IMR-90 (cell line): ENCODE measurements around the gene C1orf105. TPM values are rescaled to one million over a fixed set of nuclear protein-coding genes. Genes with fewer than 3 reads are reported as not detected.

Experiments
- ATAC-seq: fragments of 200-7000 bp; cut with Tn5 transposase; 2 replicates; pipeline ENCODE4 v1.9.1; 2020; ENCODE audit warnings: low read depth, mild to moderate bottlenecking, moderate library complexity
- BruUV-seq: library from RNA; stranded (reverse); fragments of 400-500 nt; replicated peaks from 2 replicates; lab custom pipeline; 2021; lab: Mats Ljungman, UMichigan
- CTCF ChIA-PET: fragments of 300-600 bp; formaldehyde crosslinking; extraction: SDS; loops from one replicate; lab custom pipeline; 2021; ENCODE audit warnings: antibody characterized with exemption; lab: Yijun Ruan, JAX
- POLR2A ChIA-PET: fragments of 300-600 bp; sonication (Branson Sonifier 250); formaldehyde crosslinking; loops from one replicate; lab custom pipeline; 2022; ENCODE audit warnings: antibody characterized with exemption; ENCODE audit not compliant: unreplicated experiment; lab: Charles Lee
- DNase-seq: peaks from one replicate; pipeline ENCODE4 v3.0.0; 2013
- H2AFZ ChIP-seq: replicated peaks from 2 replicates; pipeline ENCODE3; 2013; ENCODE audit warnings: low read length, mild to moderate bottlenecking; ENCODE audit not compliant: poor library complexity
- H2AK5ac ChIP-seq: 2 replicates; pipeline ENCODE4 v1.6.1; 2013; ENCODE audit warnings: low read depth, low read length, inconsistent platforms
- H2AK9ac ChIP-seq: replicated peaks from 2 replicates; pipeline ENCODE3; 2013; ENCODE audit warnings: mild to moderate bottlenecking, low read depth, low read length, moderate library complexity; ENCODE audit not compliant: poor library complexity
- H2BK120ac ChIP-seq: 2 replicates; pipeline ENCODE4 v1.6.1; 2013; ENCODE audit warnings: low read depth, low read length, inconsistent platforms
- H2BK15ac ChIP-seq: 3 replicates; pipeline ENCODE4 v1.6.1; 2013; ENCODE audit warnings: low read depth, low read length, inconsistent platforms
- H2BK20ac ChIP-seq: 2 replicates; pipeline ENCODE4 v1.6.1; 2013; ENCODE audit warnings: low read depth, mild to moderate bottlenecking, inconsistent platforms, low read length, moderate library complexity
- H2BK5ac ChIP-seq: 2 replicates; pipeline ENCODE4 v1.6.1; 2013; ENCODE audit warnings: mild to moderate bottlenecking, low read depth, low read length, inconsistent platforms; ENCODE audit not compliant: poor library complexity, severe bottlenecking
- H3K14ac ChIP-seq: replicated peaks from 2 replicates; pipeline ENCODE4 v1.6.1; 2013; ENCODE audit warnings: low read depth, low read length, inconsistent platforms
- H3K18ac ChIP-seq: 2 replicates; pipeline ENCODE4 v1.6.1; 2013; ENCODE audit warnings: low read depth, low read length, control low read depth
- H3K23ac ChIP-seq: 2 replicates; pipeline ENCODE4 v1.6.1; 2013; ENCODE audit warnings: low read depth, low read length, inconsistent platforms
- H3K27ac ChIP-seq: 2 replicates; pipeline ENCODE4 v1.5.1; 2013; ENCODE audit warnings: mild to moderate bottlenecking, control low read depth, low read length; ENCODE audit not compliant: insufficient read depth
- H3K27me3 ChIP-seq: 2 replicates; pipeline ENCODE4 v1.6.1; 2013; ENCODE audit warnings: low read length; ENCODE audit not compliant: control insufficient read depth, insufficient read depth
- H3K36me3 ChIP-seq: 2 replicates; pipeline ENCODE4 v1.6.1; 2013; ENCODE audit warnings: low read length, mixed read lengths; ENCODE audit not compliant: control insufficient read depth, insufficient read depth
- H3K4ac ChIP-seq: 2 replicates; pipeline ENCODE4 v1.6.1; 2013; ENCODE audit warnings: low read depth, low read length, inconsistent platforms
- H3K4me1 ChIP-seq: 2 replicates; pipeline ENCODE4 v1.6.1; 2013; ENCODE audit warnings: low read length, mixed read lengths; ENCODE audit not compliant: control insufficient read depth, insufficient read depth
- H3K4me2 ChIP-seq: 2 replicates; pipeline ENCODE4 v1.6.1; 2013; ENCODE audit warnings: low read depth, mild to moderate bottlenecking, control low read depth, low read length, moderate library complexity
- H3K4me3 ChIP-seq: 2 replicates; pipeline ENCODE4 v1.5.1; 2013; ENCODE audit warnings: low read depth, mild to moderate bottlenecking, control low read depth, low read length, moderate library complexity; ENCODE audit not compliant: insufficient read depth
- H3K56ac ChIP-seq: 2 replicates; pipeline ENCODE4 v1.6.1; 2013; ENCODE audit warnings: low read length, inconsistent platforms; ENCODE audit not compliant: insufficient read depth; ENCODE audit errors: extremely low read depth
- H3K79me1 ChIP-seq, 2 experiments: 2 replicates each; pipeline ENCODE4 v1.6.1; 2013; ENCODE audit warnings: low read length in 2 of 2, inconsistent platforms in 1 of 2, low read depth in 1 of 2
- H3K9ac ChIP-seq: 2 replicates; pipeline ENCODE4 v1.6.1; 2013; ENCODE audit warnings: low read depth, low read length, control low read depth
- H3K9me1 ChIP-seq: 2 replicates; pipeline ENCODE4 v1.6.1; 2013; ENCODE audit warnings: low read length, inconsistent platforms; ENCODE audit not compliant: insufficient read depth
- H3K9me3 ChIP-seq: 2 replicates; pipeline ENCODE4 v1.6.1; 2013; ENCODE audit warnings: low read length; ENCODE audit not compliant: control insufficient read depth, insufficient read depth
- H4K20me1 ChIP-seq: 2 replicates; pipeline ENCODE4 v1.6.1; 2013; ENCODE audit warnings: low read length, inconsistent platforms; ENCODE audit not compliant: insufficient read depth
- H4K5ac ChIP-seq: 2 replicates; pipeline ENCODE4 v1.6.1; 2013; ENCODE audit warnings: mild to moderate bottlenecking, low read depth, low read length, control low read depth
- H4K8ac ChIP-seq, 2 experiments: 2 replicates each; pipeline ENCODE4 v1.6.1; 2013; ENCODE audit warnings: low read depth in 2 of 2, low read length in 2 of 2, control low read depth in 1 of 2, inconsistent platforms in 1 of 2
- H4K91ac ChIP-seq: 2 replicates; pipeline ENCODE4 v1.6.1; 2013; ENCODE audit warnings: low read depth, low read length, inconsistent platforms; ENCODE audit not compliant: insufficient read depth
- BHLHE40 ChIP-seq: fragments of 150-350 bp; IDR thresholded peaks from 2 replicates; pipeline ENCODE4 v1.6.1; 2016; ENCODE audit warnings: mild to moderate bottlenecking, low read depth, low read length
- FOS ChIP-seq: fragments of 150-350 bp; IDR thresholded peaks from 2 replicates; pipeline ENCODE4 v1.6.1; 2016; ENCODE audit warnings: low read depth, low read length
- MAZ ChIP-seq: IDR thresholded peaks from 2 replicates; pipeline ENCODE4 v1.6.1; 2012; ENCODE audit warnings: low read depth, mild to moderate bottlenecking, low read length, improper control_type of control experiment, moderate library complexity, borderline replicate concordance
- NFE2L2 ChIP-seq: fragments of 150-350 bp; IDR thresholded peaks from 2 replicates; pipeline ENCODE4 v1.6.1; 2016; ENCODE audit warnings: low read depth, mild to moderate bottlenecking, low read length
- RAD21 ChIP-seq: IDR thresholded peaks from 2 replicates; pipeline ENCODE4 v1.6.1; 2012; ENCODE audit warnings: low read length, improper control_type of control experiment
- RCOR1 ChIP-seq: IDR thresholded peaks from 2 replicates; pipeline ENCODE4 v1.6.1; 2012; ENCODE audit warnings: mild to moderate bottlenecking, low read length, improper control_type of control experiment; ENCODE audit not compliant: insufficient replicate concordance
- RFX5 ChIP-seq: IDR thresholded peaks from 2 replicates; pipeline ENCODE4 v1.8.0; 2012; ENCODE audit warnings: low read depth, mild to moderate bottlenecking, low read length, moderate library complexity
- SMC3 ChIP-seq: fragments of 150-350 bp; IDR thresholded peaks from 2 replicates; pipeline ENCODE4 v1.6.1; 2016; ENCODE audit warnings: low read depth, mild to moderate bottlenecking, antibody characterized with exemption, low read length, moderate library complexity
- WGBS, 2 experiments: methylation state at CpG; one replicate each; pipeline versions ENCODE4 v1.1.5 to v1.1.7; 2013; ENCODE audit warnings: missing lambda C conversion rate in 2 of 2; ENCODE audit not compliant: insufficient read length in 1 of 2; ENCODE audit errors: extremely low coverage in 2 of 2; 5-methylcytosine and 5-hydroxymethylcytosine counted together
- dilution Hi-C: fragments of 300-500 bp; cut with HindIII; formaldehyde crosslinking; loops from one replicate; pipeline ENCODE4 v1.14.3; 2018; ENCODE audit warnings: low sequenced_read_pairs; ENCODE audit not compliant: unreplicated experiment
- in situ Hi-C: fragments of 300-500 bp; cut with MboI; formaldehyde crosslinking; loops from 3 replicates; pipeline ENCODE4 v1.14.3; 2019; ENCODE audit warnings: low sequenced_read_pairs, inconsistent platforms, mixed read lengths
- intact Hi-C: fragments of 100-400 bp; cut with micrococcal nuclease; formaldehyde crosslinking; loops from 2 replicates; pipeline ENCODE4 v1.10.0; 2022
- polyA plus RNA-seq, 3 experiments: library from polyadenylated mRNA; depleted of rRNA; stranded (reverse); fragments of >200 nt; gene quantifications; 2 replicates each; pipeline ENCODE4 v1.2.3, GENCODE V29; 2012; ENCODE audit warnings: low replicate concordance in 1 of 3
- total RNA-seq: library from RNA; depleted of rRNA; stranded (reverse); fragments of >200 nt; gene quantifications from 2 replicates; pipeline ENCODE4 v1.2.3, GENCODE V29; 2012

Gene C1orf105
- total and polyA plus RNA-seq, 2 of the 4 experiments (the other 2 are of a cell fraction): not detected

DNA sequence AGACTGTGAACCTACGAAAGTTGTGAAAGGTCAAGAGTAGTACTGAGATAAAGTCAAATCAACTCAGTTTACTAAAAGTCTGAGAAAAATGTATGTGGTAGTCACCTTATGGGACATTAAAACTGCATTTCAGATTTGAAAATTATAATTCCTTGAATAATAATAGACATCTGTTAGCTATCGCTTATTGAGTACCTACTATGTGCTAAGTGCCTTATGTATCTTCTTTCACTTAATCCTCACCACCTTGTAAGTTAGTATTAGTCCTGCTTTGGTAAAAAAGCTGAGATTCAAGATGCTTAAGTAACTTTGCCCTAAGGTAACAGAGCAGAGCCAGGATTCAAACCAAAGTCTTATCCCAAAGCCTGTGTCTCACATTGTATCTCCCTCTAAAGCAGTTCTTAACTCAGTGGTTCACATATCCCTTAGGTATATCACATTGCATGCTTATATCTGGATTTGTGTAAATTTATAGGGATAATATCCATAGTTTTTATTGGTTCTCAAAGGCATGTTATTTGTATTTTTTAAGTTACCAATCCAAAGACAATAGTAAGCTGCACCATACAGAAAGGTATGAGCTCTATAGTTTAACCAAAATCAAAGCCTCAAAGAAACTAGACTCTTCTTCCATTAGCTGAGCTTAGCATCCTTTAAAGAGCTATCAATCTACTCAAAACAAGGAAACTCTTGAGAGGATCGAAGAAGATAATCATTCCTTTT lies 22.5 kb downstream of the C1orf105 start:
- H3K4me3 ChIP-seq: peak overlapping the region; percentile 90
- ATAC-seq (no peak), DNase-seq (no peak)
- peak overlapping the region; percentile 97 for H3K4me2 ChIP-seq
- no TSS peak for BruUV-seq
- in situ Hi-C loops: no loop called here
- H4K91ac ChIP-seq: no peak overlapping the region
- H3K9me3 ChIP-seq: no peaks in the 10 kb centered on the region
- no peak overlapping the region for H2BK20ac ChIP-seq
- no peak overlapping the region for H2BK120ac ChIP-seq
- peak overlapping the region; percentile 80; the same call in 1 of the 2 replicates for H3K4ac ChIP-seq
- TF ChIP-seq MAZ: no peak
- TF ChIP-seq RCOR1: no peak
- no peak for TF ChIP-seq FOS
- no peak for TF ChIP-seq NFE2L2
- TF ChIP-seq BHLHE40: no peak
- TF ChIP-seq RFX5: no peak
- no peak for TF ChIP-seq SMC3
- TF ChIP-seq RAD21: no peak
- H3K4me1 ChIP-seq: peaks cover 4% of the 10 kb centered on the region
- ChIA-PET CTCF (interaction anchor here (0.9 to 1.5 kb wide), 3 partner anchors 192 to 440 kb away, joined by 4 to 5 read pairs (median 4); no protein-coding TSS in a partner anchor), POLR2A (interaction anchor here (0.7 kb wide), 1 partner anchor 67 kb away, joined by 3 read pairs; no protein-coding TSS in a partner anchor)
- H4K8ac ChIP-seq: peak overlapping the region; percentile 33 to 85; a peak in 3 of 4 replicates
- peak overlapping the region; percentile 78; the same call in 1 of the 2 replicates for H3K23ac ChIP-seq
- no peaks in the 10 kb centered on the region for H4K20me1 ChIP-seq
- 0 out of 2 replicates have a peak overlapping the region, but pooled peaks have one; percentile 28 for H3K56ac ChIP-seq
- 0 out of 2 replicates have a peak overlapping the region, but pooled peaks have one; percentile 84 for H3K27ac ChIP-seq
- H3K9me1 ChIP-seq: peaks cover 15% of the 10 kb centered on the region
- no peak overlapping the region for H2AFZ ChIP-seq
- H2AK9ac ChIP-seq: no peak overlapping the region
- H3K27me3 ChIP-seq: no peaks in the 10 kb centered on the region
- dilution Hi-C loops: no loop called here
- intact Hi-C loops: loop anchor here (5.0 kb wide), 2 partner anchors 301 to 401 kb away; no protein-coding TSS in a partner anchor
- peak overlapping the region; percentile 62 for H4K5ac ChIP-seq
- peak overlapping the region; percentile 73 for H2BK5ac ChIP-seq
- H3K18ac ChIP-seq: no peak overlapping the region
- peaks cover 26 to 45% of the 10 kb centered on the region in 2 experiments for H3K79me1 ChIP-seq
- peaks cover 5% of the 10 kb centered on the region for H3K36me3 ChIP-seq
- H2AK5ac ChIP-seq: no peak overlapping the region
- no peak overlapping the region for H2BK15ac ChIP-seq
- peak overlapping the region; percentile 86 for H3K9ac ChIP-seq
- no CpG with 5 or more reads among the region's 3 CpGs for WGBS, 2 experiments
- H3K14ac ChIP-seq: peak overlapping the region; percentile 73
